Stimulated activated CD8-positive, alpha-beta memory T cell treated with anti-CD3 and anti-CD28 coated beads, Interleukin-7, amount 100 ng/mL, for 1 hour (primary cell): Measurements from ENCODE around the gene ATXN7.

ENCODE experiments used
- DNase-seq, 2 donors: peaks; one replicate each; pipeline ENCODE4 v3.0.0-alpha.2; 2020; ENCODE audit warnings: low read depth in 2 of 2

ATXN7 gene

GRCh38 chr3:63864008-63864964 lies 619 bp downstream of the ATXN7 start:
- no peak for DNase-seq

- DNase-seq: no peak
These were observed 1.3 kb downstream of the ATXN7 start for GRCh38 chr3:63864965-63865327.

GRCh38 chr3:63867225-63867624 lies 3.6 kb downstream of the ATXN7 start:
- DNase-seq: no peak

- DNase-seq: no peak
These were observed 6.4 kb downstream of the ATXN7 start for GRCh38 chr3:63869940-63870614.

GRCh38 chr3:63870615-63871005 lies 6.9 kb downstream of the ATXN7 start:
- DNase-seq: no peak

DNA sequence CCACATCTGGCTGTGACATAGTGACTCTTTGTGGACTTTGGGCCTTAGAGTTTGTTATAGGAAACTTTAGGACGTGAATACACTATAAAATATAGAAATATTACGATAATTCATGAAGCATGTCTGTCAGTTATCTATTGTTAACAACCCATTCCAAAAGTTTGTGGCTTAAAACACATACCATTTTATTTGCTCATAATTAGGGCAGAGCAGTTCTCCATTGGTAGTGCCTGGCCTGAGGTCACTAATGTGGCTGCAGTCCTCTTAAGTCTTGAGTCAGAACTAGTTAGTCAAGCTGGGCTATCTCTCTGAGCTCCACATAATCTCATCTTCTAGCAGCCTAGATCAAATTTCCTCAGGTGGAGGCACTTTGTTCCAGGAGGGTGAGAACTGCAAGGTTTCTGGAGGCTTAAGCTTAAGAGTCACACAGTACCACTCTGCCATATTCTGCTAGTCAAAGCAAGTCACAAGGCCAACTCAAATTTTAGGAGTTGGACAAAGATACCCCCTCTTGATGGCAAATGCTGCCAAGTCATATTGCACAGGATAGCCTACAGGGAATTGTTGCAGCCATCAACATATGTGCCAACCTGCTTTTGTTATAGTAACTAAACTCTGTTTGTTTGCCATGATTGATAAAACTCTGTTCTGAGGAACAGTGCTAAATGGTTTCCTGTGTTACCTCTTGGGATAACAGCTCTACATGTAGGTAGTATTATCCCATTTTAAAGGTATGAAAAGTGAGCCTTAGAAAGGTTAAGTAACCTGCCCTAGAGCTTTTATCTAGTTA lies 8.7 kb downstream of the ATXN7 start:
- DNase-seq: no peak

DNA sequence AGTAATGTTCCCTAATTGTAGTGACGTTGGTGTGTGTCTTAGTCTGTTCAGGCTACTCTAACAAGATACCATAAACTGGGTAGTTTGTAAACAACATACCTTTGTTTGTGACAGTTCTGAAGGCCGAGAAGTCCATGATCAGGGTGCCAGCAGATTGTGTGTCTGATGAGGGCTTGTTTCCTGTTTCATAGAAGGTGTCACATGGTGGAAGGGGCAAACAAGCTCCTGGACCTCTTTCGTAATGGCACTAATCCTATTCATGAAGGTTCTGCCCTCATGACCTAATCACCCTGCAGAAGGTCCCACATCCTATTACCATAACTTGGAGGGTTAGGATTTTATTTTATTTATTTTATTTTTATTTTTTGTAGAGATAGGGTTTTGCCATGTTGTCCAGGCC lies 11.1 kb downstream of the ATXN7 start:
- DNase-seq: no peak

- no peak for DNase-seq
These were observed 11.8 kb downstream of the ATXN7 start for GRCh38 chr3:63875510-63875909.

GRCh38 chr3:63876260-63876659 lies 12.6 kb downstream of the ATXN7 start:
- DNase-seq: no peak

- DNase-seq: no peak
These were observed 14.2 kb downstream of the ATXN7 start for GRCh38 chr3:63877737-63878393.

DNA sequence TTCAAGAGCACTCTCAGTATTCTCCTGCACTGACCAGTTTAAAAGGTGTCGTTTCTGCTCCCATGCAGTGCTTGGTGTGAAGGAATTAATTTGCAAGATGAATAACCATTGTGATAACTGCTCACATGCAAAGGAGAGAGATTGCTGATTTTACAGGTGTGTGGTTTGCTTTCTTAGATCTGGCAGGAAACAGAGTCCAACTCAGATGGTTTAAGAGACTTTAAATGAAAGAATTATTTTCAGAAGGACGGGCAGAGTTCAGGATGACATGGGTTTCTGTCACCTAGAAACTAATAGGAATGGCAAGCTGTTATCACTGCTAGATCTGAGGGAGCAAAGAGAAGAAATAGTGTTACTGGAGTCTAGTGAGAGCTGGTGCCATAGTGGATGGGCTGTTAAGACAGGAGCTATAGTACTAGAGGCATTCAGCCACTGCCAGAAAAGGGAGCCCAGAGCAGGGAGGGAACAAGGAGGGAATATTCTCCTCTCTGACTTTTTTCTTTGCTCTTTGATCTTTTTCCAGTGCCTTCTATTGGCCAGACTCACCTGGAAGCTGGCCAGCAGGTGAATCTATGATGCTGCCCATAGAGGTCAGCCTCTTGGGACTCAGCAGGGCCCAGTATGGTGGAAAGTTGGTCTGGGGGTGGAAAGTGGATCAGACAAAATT lies 14.9 kb downstream of the ATXN7 start:
- no peak for DNase-seq

DNA sequence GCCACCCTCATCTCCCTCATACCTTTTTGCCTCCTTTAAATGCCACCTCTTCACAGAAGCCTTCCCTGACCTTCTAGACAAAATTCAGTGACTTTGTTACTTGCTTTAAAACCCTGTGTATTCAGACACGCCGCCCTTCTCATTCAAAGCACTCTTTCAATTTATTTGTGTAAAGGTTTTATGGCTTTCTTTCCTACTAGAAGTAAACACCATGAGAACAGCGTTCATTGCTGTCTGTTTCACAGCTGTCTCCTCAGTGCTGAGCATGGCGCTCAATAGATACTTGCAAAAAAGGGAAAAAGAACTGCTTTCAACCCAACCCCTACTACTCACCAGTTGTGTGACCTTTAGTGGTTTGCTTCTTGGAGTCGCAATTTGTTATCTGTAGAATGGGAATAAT lies 17.0 kb downstream of the ATXN7 start:
- no peak for DNase-seq

DNA sequence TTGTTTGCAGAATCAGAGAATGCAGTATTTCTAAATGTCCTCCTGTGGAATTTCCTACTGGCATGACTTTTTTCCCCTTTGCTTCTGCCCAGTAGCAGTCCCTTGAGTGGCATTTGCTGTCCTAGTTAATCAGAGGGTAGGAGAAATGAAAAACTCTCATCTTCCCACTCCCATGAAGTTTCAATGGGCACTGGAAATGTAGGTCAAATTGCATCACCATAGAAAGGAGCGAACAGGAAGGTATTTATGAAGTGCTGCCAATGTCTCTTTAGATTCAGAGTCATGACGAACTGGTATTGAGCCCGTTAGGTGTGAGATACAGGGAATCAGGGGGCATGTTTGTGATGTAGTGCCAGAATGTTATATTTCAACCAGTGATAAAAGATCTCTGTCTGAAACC lies 23.2 kb downstream of the ATXN7 start:
- DNase-seq: no peak

DNA sequence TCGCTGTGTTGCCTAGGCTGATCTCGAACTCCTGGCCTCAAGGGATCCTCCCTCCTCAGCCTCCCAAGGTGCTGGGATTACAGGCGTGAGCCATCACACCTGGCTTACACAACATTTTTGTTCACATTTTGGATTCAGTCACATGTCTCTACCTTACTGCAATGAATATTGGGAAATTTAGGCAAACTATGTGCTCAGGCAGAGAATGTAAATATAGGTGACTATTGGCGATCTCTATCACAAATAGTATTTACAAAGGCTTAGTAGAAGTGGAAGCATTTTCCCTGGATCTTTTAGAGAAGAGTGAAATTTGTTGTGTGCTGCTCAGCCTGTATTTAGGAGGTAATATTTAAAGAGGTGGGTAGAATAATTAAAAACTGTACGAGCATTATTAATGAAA lies 27.9 kb downstream of the ATXN7 start:
- no peak for DNase-seq

DNA sequence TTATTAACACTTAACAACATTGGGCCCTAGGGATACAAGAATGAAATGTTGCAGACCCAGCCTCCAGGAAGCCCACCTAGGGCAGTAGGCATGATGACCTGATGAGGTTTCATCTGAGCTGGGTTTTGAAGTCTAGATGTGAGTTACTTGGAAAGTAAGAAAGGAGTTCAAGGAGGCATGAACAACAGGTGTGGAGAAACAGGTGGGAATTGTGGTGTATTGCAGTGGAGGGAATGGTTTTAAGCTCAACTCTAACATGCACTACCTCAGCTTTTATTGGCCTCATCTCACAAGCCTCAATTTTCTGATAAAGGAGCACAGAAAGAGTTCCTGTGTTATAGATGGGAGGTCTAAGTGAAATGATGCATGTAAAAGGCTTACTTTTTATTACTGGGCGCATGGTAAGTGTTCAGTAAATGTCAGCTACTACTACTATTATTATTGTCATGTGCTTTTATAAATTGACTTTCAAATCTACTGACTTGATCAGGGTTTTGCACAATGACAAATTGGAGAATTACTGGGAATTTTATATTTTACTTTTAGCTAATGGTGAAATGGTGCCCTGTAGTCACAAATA lies 29.2 kb downstream of the ATXN7 start:
- DNase-seq: no peak

GRCh38 chr3:63895422-63896189 lies 31.9 kb downstream of the ATXN7 start:
- DNase-seq: no peak

DNA sequence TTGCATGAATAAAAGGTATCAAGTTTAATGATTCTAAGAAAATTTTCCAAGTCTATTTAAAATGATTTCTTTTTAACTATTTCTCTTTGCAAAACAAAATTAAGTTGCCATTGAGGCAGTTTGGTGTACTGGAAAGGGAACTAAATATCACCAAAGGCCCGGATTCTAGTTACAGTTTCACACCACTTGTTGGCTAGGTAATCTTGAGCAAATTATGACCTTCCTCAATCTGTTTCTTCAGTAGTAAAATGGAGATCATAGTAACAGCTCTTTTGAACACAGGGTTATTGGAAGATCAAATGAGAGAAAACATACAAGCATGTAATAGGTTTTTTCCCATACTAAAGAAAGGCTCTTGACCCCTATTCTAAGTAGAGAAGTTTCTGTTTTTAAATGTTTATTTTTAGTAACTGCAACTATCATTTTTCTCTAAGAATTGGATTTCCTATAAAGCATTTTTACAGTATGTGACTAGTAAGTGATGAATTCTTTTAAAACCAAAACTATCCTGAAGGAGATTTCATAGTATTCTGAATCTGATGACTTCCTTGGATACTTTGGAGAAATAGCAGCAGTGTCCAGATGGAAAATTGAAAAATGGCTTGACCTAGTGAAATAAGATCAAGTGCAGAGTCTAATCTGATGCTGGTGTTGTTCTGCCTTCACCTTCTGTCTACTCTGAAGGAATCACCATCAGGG lies 32.8 kb downstream of the ATXN7 start:
- no peak for DNase-seq

DNA sequence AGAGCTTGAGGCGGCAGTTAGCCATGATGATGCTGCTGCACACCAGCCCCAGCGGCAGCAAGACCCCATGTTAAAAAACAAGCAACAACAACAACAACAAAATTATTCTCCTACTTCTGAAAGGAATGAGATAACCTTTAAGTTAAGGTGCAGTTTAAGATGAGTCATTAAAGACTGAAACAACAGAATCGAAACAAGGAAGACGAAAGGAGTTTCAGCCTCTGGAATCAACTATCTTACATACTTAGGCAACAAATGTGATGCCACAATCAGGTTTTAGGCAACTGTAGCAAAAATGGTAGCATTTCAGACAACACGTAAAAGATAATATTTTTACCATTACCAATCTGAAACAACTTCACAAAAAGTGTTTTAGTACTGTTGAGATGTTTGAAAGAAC lies 36.3 kb downstream of the ATXN7 start:
- DNase-seq: no peak

DNA sequence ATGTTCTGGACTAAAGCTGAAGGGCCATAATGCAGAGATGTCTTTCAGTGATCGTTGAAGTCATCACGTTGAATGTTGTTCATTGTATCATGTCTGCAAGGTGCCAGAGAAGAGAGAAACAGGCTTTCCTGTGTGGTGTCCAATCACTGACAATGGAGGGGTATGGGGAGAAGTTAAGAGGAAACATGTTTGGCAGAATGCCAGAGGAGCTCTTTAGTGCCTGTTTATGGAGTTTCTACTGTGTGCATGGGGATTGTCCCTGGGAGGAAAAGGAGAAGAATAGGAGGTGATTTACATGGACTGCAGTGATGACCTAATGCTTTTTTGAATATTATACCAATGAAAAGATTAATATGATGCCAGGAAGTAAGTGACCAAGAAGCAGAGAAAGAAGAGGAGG lies 36.8 kb downstream of the ATXN7 start:
- no peak for DNase-seq
